Motor neuron (in vitro differentiated cells): ENCODE measurements around the gene ADRB2. TPM values are rescaled to one million over a fixed set of nuclear protein-coding genes. Genes with fewer than 3 reads are reported as not detected.

Experiments
- ATAC-seq, 8 experiments: fragments of 200-7000 bp; cut with Tn5 transposase; replicated peaks in 6 of 8; 2 replicates each; pipeline ENCODE4 v1.8.0; 2021; ENCODE audit warnings: mild to moderate bottlenecking in 8 of 8, moderate library complexity in 8 of 8
- H3K27ac ChIP-seq, 2 donors: fragments of 250-450 bp; sonication (Bioruptor Pico); 2 replicates each; pipeline ENCODE4 v1.9.0; 2021; ENCODE audit warnings: antibody characterized with exemption in 2 of 2, mild to moderate bottlenecking in 2 of 2, moderate library complexity in 1 of 2
- H3K4me1 ChIP-seq, 2 donors: fragments of 250-450 bp; sonication (Bioruptor Pico); replicated peaks in 1 of 2; 2 replicates each; pipeline ENCODE4 v1.6.1; 2021; ENCODE audit warnings: antibody characterized with exemption in 2 of 2, mild to moderate bottlenecking in 2 of 2, moderate library complexity in 1 of 2
- H3K4me3 ChIP-seq, 5 donors: fragments of 250-450 bp; sonication (Bioruptor Pico); 2 replicates each; pipeline ENCODE4 v1.9.0; 2021; ENCODE audit warnings: antibody characterized with exemption in 5 of 5, mild to moderate bottlenecking in 5 of 5, moderate library complexity in 4 of 5
- WGBS, 10 experiments: fragments of 450-650 bp; shearing (Covaris generic); methylation state at CpG; one replicate each; pipeline ENCODE4 v1.0.0; 2022; 5-methylcytosine and 5-hydroxymethylcytosine counted together
- in situ Hi-C, 9 experiments: fragments of 400-800 bp; cut with MboI; loops; one replicate each; pipeline ENCODE4 v1.15.0; 2021; ENCODE audit warnings: low sequenced_read_pairs in 9 of 9, low pct_unique_long_range_greater_than_20kb in 2 of 9; ENCODE audit not compliant: unreplicated experiment in 9 of 9
- total RNA-seq, 8 experiments: library from RNA; unstranded; fragments of 300-600 nt; gene quantifications; 2 replicates each; pipeline versions ENCODE4 v1.2.3 to v1.2.4, GENCODE V29; 2022

The ADRB2 gene
- 1 to 10 TPM in 3 of 8 experiments, under 1 TPM in 5; 0.21 to 1.8 (median 0.62) TPM for total RNA-seq

DNA sequence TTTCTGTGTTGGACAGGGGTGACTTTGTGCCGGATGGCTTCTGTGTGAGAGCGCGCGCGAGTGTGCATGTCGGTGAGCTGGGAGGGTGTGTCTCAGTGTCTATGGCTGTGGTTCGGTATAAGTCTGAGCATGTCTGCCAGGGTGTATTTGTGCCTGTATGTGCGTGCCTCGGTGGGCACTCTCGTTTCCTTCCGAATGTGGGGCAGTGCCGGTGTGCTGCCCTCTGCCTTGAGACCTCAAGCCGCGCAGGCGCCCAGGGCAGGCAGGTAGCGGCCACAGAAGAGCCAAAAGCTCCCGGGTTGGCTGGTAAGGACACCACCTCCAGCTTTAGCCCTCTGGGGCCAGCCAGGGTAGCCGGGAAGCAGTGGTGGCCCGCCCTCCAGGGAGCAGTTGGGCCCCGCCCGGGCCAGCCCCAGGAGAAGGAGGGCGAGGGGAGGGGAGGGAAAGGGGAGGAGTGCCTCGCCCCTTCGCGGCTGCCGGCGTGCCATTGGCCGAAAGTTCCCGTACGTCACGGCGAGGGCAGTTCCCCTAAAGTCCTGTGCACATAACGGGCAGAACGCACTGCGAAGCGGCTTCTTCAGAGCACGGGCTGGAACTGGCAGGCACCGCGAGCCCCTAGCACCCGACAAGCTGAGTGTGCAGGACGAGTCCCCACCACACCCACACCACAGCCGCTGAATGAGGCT, at the start of gene ADRB2:
Gene ADRB2 (plus strand): TSS at position 559 of the 686 bp plus-strand sequence. CDS start 221 bp downstream, outside the sequence.
- ATAC-seq: peak; percentile 93 to 98 (median 96)
- WGBS, 10 experiments: 0% methylated on average over 1 to 6 of the region's 42 CpGs; no CpG with 5 or more reads in 4 of the 10 experiments
- in situ Hi-C loops: no loop called here
- H3K4me3 ChIP-seq: peak within 1 kb of the TSS; percentile 28 to 47 (median 41)
- H3K4me1 ChIP-seq: peaks cover 0 to 3% of the 10 kb centered on the region in 2 donors
- no peak within 1 kb of the TSS for H3K27ac ChIP-seq

- WGBS, 10 experiments: 0 to 100% (median 40%) methylated on average over 1 of the region's 1 CpG; no CpG with 5 or more reads in 5 of the 10 experiments
- Histone ChIP-seq H3K4me1 (no peaks in the 10 kb centered on the region), H3K4me3 (no peak overlapping the region), H3K27ac (no peak overlapping the region)
- in situ Hi-C loops: no loop called here
- ATAC-seq: peak in 5 of 8 experiments; percentile 62 to 93 (median 89)
Observed at GRCh38 chr5:148776780-148777179, 49.6 kb upstream of the ADRB2 start.

DNA sequence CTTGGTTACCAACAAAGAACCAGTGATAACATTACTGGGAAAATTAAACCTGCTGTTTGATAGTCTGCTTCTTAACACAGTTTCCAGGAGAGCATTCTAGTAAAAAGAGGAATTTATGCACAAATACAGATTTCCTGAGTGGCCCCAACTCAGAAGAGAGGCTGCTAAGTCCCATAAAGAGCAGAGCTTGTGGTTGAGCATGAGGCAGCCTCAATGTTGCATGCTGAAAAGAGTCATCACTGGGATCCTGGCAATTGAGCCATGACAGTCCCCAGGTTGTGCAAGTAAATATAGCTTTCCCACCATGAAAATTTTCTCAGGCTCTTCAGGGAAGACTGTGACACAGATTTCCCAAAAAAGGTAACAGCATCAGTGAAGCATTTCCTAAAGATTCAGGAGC, 47.5 kb upstream of the ADRB2 start:
- in situ Hi-C loops: no loop called here
- Histone ChIP-seq H3K4me3 (no peak overlapping the region), H3K4me1 (no peaks in the 10 kb centered on the region), H3K27ac (no peak overlapping the region)
- ATAC-seq: peak in 1 of 8 experiments; percentile 82

DNA sequence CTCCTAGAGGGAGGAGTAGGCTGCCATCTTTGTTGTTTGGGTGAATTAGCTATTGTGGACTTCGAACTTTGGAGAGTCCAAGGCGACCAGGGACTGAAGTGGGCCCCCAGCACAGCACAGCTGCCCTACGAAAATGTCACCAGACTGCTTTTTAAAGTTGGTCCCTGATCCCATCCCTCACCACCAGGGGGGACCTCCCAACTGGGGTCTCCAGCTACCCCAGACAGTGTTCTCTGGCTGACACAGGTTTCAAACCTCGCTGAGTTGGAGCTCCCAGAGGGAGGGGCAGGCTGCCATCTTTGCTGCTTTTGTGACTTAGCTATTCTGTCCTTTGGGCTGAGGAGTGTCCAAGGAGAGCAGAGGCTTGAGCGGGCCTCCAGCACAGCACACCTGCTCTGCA, 45.7 kb upstream of the ADRB2 start:
- no peak for ATAC-seq
- 20 to 100% (median 78%) methylated on average over 1 to 2 of the region's 5 CpGs; no CpG with 5 or more reads in 4 of the 10 experiments for WGBS, 10 experiments
- Histone ChIP-seq H3K27ac (no peak overlapping the region), H3K4me3 (no peak overlapping the region), H3K4me1 (no peaks in the 10 kb centered on the region)
- in situ Hi-C loops: no loop called here

- no peak overlapping the region for H3K4me3 ChIP-seq
- 55 to 100% (median 78%) methylated on average over 1 to 2 of the region's 2 CpGs; no CpG with 5 or more reads in 6 of the 10 experiments for WGBS, 10 experiments
- H3K4me1 ChIP-seq: no peaks in the 10 kb centered on the region
- H3K27ac ChIP-seq: no peak overlapping the region
- ATAC-seq: no peak
- in situ Hi-C loops: no loop called here
Observed at GRCh38 chr5:148781766-148782165, 44.6 kb upstream of the ADRB2 start.

DNA sequence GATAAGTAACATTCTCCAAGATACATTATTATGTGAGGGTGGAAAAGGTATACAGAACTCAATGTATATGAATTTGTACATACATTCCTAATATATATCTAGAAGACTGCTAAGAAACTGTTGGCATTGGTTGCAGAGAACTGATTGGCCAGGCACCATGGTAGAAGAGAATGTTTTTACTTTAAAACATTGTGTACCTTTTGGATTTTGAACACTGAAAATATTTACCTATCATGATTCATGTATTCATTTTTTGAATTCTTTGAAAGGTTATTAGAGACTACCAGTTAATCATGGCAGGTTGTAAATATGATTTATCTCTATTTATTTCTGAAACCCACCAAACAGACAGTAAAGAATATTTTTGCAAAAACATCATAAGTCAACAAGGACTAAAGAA, 41.2 kb upstream of the ADRB2 start:
- Histone ChIP-seq H3K4me1 (no peaks in the 10 kb centered on the region), H3K4me3 (no peak overlapping the region), H3K27ac (no peak overlapping the region)
- no peak for ATAC-seq
- in situ Hi-C loops: no loop called here

- Histone ChIP-seq H3K4me1 (no peaks in the 10 kb centered on the region), H3K27ac (no peak overlapping the region), H3K4me3 (no peak overlapping the region)
- in situ Hi-C loops: no loop called here
- ATAC-seq: no peak
Observed at GRCh38 chr5:148786456-148786855, 40.0 kb upstream of the ADRB2 start.

GRCh38 chr5:148788636-148789035, 37.8 kb upstream of the ADRB2 start:
- H3K27ac ChIP-seq: no peak overlapping the region
- ATAC-seq: no peak
- no peaks in the 10 kb centered on the region for H3K4me1 ChIP-seq
- no peak overlapping the region for H3K4me3 ChIP-seq
- in situ Hi-C loops: no loop called here
- WGBS, 10 experiments: 54 to 87% (median 81%) methylated on average over 1 to 6 of the region's 6 CpGs; no CpG with 5 or more reads in 2 of the 10 experiments

DNA sequence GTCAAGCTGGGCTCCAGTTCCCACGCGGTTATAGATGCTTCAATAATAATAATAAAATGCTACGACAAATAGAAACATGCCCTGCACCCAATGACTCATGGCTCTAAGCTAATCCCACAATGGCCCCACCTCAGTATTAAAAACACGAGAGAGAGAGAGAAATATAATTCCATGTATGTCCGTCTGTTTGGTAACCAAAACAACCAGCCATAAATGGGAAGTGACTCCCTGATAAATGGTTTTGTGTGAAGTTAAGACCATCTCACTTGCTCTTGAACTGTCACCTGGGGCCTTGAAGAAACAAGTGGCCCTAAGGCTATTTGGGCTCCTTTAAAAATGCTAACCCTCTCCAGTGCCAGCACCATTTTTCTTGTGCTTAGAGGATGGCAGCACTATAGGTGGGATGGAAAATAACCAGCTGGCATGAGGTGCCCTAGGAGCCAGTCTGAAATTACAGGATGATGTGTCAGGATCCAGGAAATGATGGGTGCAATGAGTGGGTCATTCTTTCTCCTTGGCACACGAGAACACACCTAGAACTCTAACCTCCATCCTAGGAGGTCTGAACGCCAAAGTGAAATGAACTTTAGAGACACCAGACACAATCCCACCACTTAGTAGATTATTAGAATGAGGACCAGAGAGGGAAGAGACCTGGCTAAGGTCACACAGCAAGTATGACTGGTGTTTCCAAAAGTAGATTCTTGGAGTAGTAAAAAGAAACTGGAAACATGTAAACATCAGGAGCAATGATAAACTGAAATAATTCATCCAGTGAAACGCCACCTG, 35.7 kb upstream of the ADRB2 start:
- H3K4me3 ChIP-seq: no peak overlapping the region
- no peaks in the 10 kb centered on the region for H3K4me1 ChIP-seq
- ATAC-seq: peak in 1 of 8 experiments; percentile 69
- WGBS, 10 experiments: 46 to 92% (median 68%) methylated on average over 1 to 6 of the region's 8 CpGs; no CpG with 5 or more reads in 1 of the 10 experiments
- H3K27ac ChIP-seq: no peak overlapping the region
- in situ Hi-C loops: no loop called here

DNA sequence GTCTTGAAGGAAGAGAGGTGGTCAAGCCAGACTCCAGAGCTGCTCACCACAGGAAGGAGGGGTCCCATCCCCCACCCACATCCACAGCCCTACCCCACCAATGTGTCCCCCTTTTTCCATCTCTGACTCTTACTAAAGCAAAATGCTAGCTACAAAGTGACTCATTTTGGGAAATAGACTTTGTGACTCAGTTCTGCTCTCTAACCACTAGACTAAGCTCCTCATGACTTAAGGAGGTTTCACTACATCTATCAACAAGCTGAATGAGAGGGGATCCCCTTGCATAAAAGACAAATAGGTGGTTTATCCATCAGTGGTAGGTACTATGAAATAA, 35.1 kb upstream of the ADRB2 start:
- Histone ChIP-seq H3K4me1 (no peaks in the 10 kb centered on the region), H3K27ac (no peak overlapping the region), H3K4me3 (no peak overlapping the region)
- in situ Hi-C loops: no loop called here
- no peak for ATAC-seq

- Histone ChIP-seq H3K27ac (no peak overlapping the region), H3K4me3 (no peak overlapping the region), H3K4me1 (no peaks in the 10 kb centered on the region)
- 40 to 100% (median 67%) methylated on average over 1 to 2 of the region's 2 CpGs; no CpG with 5 or more reads in 3 of the 10 experiments for WGBS, 10 experiments
- in situ Hi-C loops: no loop called here
- ATAC-seq: no peak
Observed at GRCh38 chr5:148791696-148792095, 34.7 kb upstream of the ADRB2 start.

GRCh38 chr5:148792744-148793143, 33.7 kb upstream of the ADRB2 start:
- Histone ChIP-seq H3K4me3 (no peak overlapping the region), H3K27ac (no peak overlapping the region), H3K4me1 (no peaks in the 10 kb centered on the region)
- WGBS, 10 experiments: 67 to 100% (median 92%) methylated on average over 1 to 3 of the region's 4 CpGs; no CpG with 5 or more reads in 4 of the 10 experiments
- in situ Hi-C loops: no loop called here
- no peak for ATAC-seq

GRCh38 chr5:148793261-148793660, 33.1 kb upstream of the ADRB2 start:
- in situ Hi-C loops: no loop called here
- no peak for ATAC-seq
- no peaks in the 10 kb centered on the region for H3K4me1 ChIP-seq
- H3K27ac ChIP-seq: no peak overlapping the region
- H3K4me3 ChIP-seq: no peak overlapping the region

- ATAC-seq: no peak
- 83 to 100% (median 100%) methylated on average over 1 of the region's 1 CpG; no CpG with 5 or more reads in 2 of the 10 experiments for WGBS, 10 experiments
- Histone ChIP-seq H3K4me1 (no peaks in the 10 kb centered on the region), H3K4me3 (no peak overlapping the region), H3K27ac (no peak overlapping the region)
- in situ Hi-C loops: no loop called here
Observed at GRCh38 chr5:148794275-148794674, 32.1 kb upstream of the ADRB2 start.
